ENCODE results near the gene LBH. TPM values are rescaled to one million over a fixed set of nuclear protein-coding genes. Genes with fewer than 3 reads are reported as not detected.

Gene LBH
- polyA plus RNA-seq, 3 donors, result 0.41 to 0.76 (median 0.42) TPM

- no peak overlapping the region for H3K4me3 Mint-ChIP-seq
- Histone ChIP-seq H3K9me3 (replicated peaks in 1 of 2; ENCODE audit: control insufficient read depth in 1 of 2, insufficient read depth in 1 of 2, low read length in 2 of 2) (no peaks in the 10 kb centered on the region), H3K4me1 (ENCODE audit: control insufficient read depth in 1 of 2, insufficient read depth in 2 of 2, low read length in 2 of 2) (peaks cover 18 to 23% of the 10 kb centered on the region in 2 donors), H3K79me2 (ENCODE audit: insufficient read depth, low read length) (no peaks in the 10 kb centered on the region), H3K27ac (ENCODE audit: low read depth in 1 of 2, low read length in 2 of 2) (no peak overlapping the region), H3K27me3 (ENCODE audit: control insufficient read depth in 2 of 2, insufficient read depth in 2 of 2, low read length in 2 of 2) (peaks cover 4 to 12% of the 10 kb centered on the region in 2 donors), H3K4me3 (replicated peaks in 1 of 3; ENCODE audit: low read depth in 2 of 3, low read length in 3 of 3) (no peak overlapping the region), H3K4me2 (replicated peaks; ENCODE audit: extremely low read depth, low read length, poor library complexity, severe bottlenecking) (no peak overlapping the region), H2AFZ (ENCODE audit: insufficient read depth, low read depth, low read length, poor library complexity, severe bottlenecking) (no peak overlapping the region), H4K20me1 (ENCODE audit: insufficient read depth, low read length) (no peaks in the 10 kb centered on the region), H3K9ac (ENCODE audit: insufficient read depth, low read length, poor library complexity, severe bottlenecking) (no peak overlapping the region), H3K36me3 (replicated peaks in 1 of 2; ENCODE audit: control insufficient read depth in 1 of 2, insufficient read depth in 2 of 2, low read length in 2 of 2) (no peaks in the 10 kb centered on the region)
- H3K36me3 Mint-ChIP-seq, result no peaks in the 10 kb centered on the region
- TF ChIP-seq CTCF (IDR thresholded peaks at IDR 0.05), result no peak
- no peak for DNase-seq
- peaks cover 0 to 1% (median 0%) of the 10 kb centered on the region in 7 donors for H3K9me3 Mint-ChIP-seq
- intact Hi-C loops (cut with micrococcal nuclease), result no loop called here
- H3K27ac Mint-ChIP-seq, result no peak overlapping the region
- H3K4me1 Mint-ChIP-seq, result peaks cover 24% of the 10 kb centered on the region
- peaks cover 29 to 48% (median 32%) of the 10 kb centered on the region in 3 donors for H3K27me3 Mint-ChIP-seq (ENCODE audit: low read depth in 3 of 3)
- 100% methylated on average over 4 of the region's 4 CpGs for WGBS (ENCODE audit: insufficient coverage)
Measured at GRCh38 chr2:30282721-30283120, 51.4 kb downstream of the LBH start.

DNA sequence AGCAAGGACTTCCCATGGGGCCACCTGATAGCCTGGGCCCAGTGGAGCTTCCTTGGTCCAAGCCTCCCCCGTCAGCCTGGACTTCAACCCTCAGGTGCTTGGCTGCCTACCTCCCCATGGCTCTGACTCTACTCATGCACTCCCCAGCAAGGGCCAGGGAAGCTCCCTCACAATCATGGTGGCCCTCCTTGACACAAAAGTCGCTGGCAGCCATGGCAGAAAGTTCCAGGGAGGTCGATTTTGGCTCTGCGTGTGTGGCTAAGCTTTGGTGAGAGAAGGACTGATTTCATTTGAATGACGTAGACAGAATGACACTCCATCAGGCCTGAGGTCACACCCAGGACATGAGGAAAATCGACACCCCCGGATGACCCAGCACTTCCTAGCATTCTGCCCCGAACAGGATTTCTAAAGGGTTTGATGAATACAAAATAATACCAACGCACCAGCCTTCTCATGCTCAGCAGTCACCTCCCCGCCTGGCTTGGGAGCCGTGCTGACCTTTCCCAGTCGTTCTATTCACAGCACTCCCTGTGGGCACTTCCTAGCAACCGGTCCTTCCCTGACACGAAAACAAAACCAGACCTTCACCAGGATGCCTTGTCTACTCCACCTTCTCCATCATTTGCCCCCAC, 52.7 kb downstream of the LBH start:
- no peaks in the 10 kb centered on the region for H3K9me3 ChIP-seq (replicated peaks in 1 of 2; ENCODE audit: control insufficient read depth in 1 of 2, insufficient read depth in 1 of 2, low read length in 2 of 2)
- no peak overlapping the region for H3K9ac ChIP-seq (ENCODE audit: insufficient read depth, low read length, poor library complexity, severe bottlenecking)
- no peak for DNase-seq
- no peaks in the 10 kb centered on the region for H3K79me2 ChIP-seq (ENCODE audit: insufficient read depth, low read length)
- peaks cover 23 to 38% (median 32%) of the 10 kb centered on the region in 3 donors for H3K27me3 Mint-ChIP-seq (ENCODE audit: low read depth in 3 of 3)
- H3K36me3 ChIP-seq (replicated peaks in 1 of 2; ENCODE audit: control insufficient read depth in 1 of 2, insufficient read depth in 2 of 2, low read length in 2 of 2), result no peaks in the 10 kb centered on the region
- peaks cover 2 to 12% of the 10 kb centered on the region in 2 donors for H3K27me3 ChIP-seq (ENCODE audit: control insufficient read depth in 2 of 2, insufficient read depth in 2 of 2, low read length in 2 of 2)
- no peak overlapping the region for H3K27ac ChIP-seq (ENCODE audit: low read depth in 1 of 2, low read length in 2 of 2)
- no peak for TF ChIP-seq CTCF (IDR thresholded peaks at IDR 0.05)
- H3K4me1 Mint-ChIP-seq, result peaks cover 34% of the 10 kb centered on the region
- 91% methylated on average over 11 of the region's 14 CpGs for WGBS (ENCODE audit: insufficient coverage)
- H3K9me3 Mint-ChIP-seq, result peaks cover 0 to 1% (median 0%) of the 10 kb centered on the region in 7 donors
- H2AFZ ChIP-seq (ENCODE audit: insufficient read depth, low read depth, low read length, poor library complexity, severe bottlenecking), result no peak overlapping the region
- intact Hi-C loops (cut with micrococcal nuclease), result no loop called here
- peak overlapping the region in 1 of 7 donors; percentile 10 for H3K27ac Mint-ChIP-seq
- H3K4me3 Mint-ChIP-seq, result peak overlapping the region in 1 of 2 donors; percentile 47
- no peak overlapping the region for H3K4me2 ChIP-seq (replicated peaks; ENCODE audit: extremely low read depth, low read length, poor library complexity, severe bottlenecking)
- H3K4me3 ChIP-seq (replicated peaks in 1 of 3; ENCODE audit: low read depth in 2 of 3, low read length in 3 of 3), result no peak overlapping the region
- no peaks in the 10 kb centered on the region for H3K36me3 Mint-ChIP-seq
- H4K20me1 ChIP-seq (ENCODE audit: insufficient read depth, low read length), result no peaks in the 10 kb centered on the region
- peaks cover 26 to 33% of the 10 kb centered on the region in 2 donors for H3K4me1 ChIP-seq (ENCODE audit: control insufficient read depth in 1 of 2, insufficient read depth in 2 of 2, low read length in 2 of 2)

Measured in CD14-positive monocyte (primary cell).